ENCODE results near the gene GPD1.
A peak's percentile ranks its signal among the peaks of the same experiment; 100 is the strongest.

The GPD1 gene

GRCh38 chr12:50057000-50057841 is 46.6 kb upstream of the GPD1 start, which contains the start of gene ASIC1:
TSS of gene ASIC1 (plus strand) at chr12:50057596. CDS start at chr12:50058767, 1,171 bp downstream.
- H2AFZ ChIP-seq (ENCODE audit: low read length) = peak within 1 kb of the TSS; percentile 69

GRCh38 chr12:50057896-50058670 is 45.7 kb upstream of the GPD1 start:
- no peaks in the 10 kb centered on the region for H3K79me2 ChIP-seq (ENCODE audit: insufficient read depth, low read length)
- peak overlapping the region; percentile 87 for H3K4me2 ChIP-seq (ENCODE audit: low read depth, low read length, poor library complexity, severe bottlenecking)
- peak overlapping the region; percentile 57 for H3K9ac ChIP-seq (ENCODE audit: low read depth, low read length, poor library complexity, severe bottlenecking)
- H3K9me3 ChIP-seq (ENCODE audit: insufficient read depth, low read depth, low read length) = no peaks in the 10 kb centered on the region
- H3K27me3 ChIP-seq (ENCODE audit: insufficient read depth, low read length, poor library complexity, severe bottlenecking) = no peaks in the 10 kb centered on the region
- TF ChIP-seq EZH2phosphoT487 (IDR thresholded peaks at IDR 0.05; ENCODE audit: borderline replicate concordance) = no peak
- no peak for TF ChIP-seq CTCF (conservative IDR thresholded peaks at IDR 0.05; ENCODE audit: low read length)
- no peaks in the 10 kb centered on the region for H4K20me1 ChIP-seq (ENCODE audit: insufficient read depth, low read length, poor library complexity, severe bottlenecking)
- no peaks in the 10 kb centered on the region for H3K36me3 ChIP-seq (ENCODE audit: insufficient read depth, low read length)
- H2AFZ ChIP-seq (ENCODE audit: low read length) = no peak overlapping the region
- no peaks in the 10 kb centered on the region for H3K9me2 ChIP-seq (replicated peaks; ENCODE audit: low read depth, low read length)
- H3F3A ChIP-seq (ENCODE audit: low read depth) = no peaks in the 10 kb centered on the region
- peaks cover 65% of the 10 kb centered on the region for H3K4me1 ChIP-seq (ENCODE audit: insufficient read depth, low read length, poor library complexity, severe bottlenecking)
- H3K4me3 ChIP-seq (ENCODE audit: low read length, poor library complexity, severe bottlenecking) = peak overlapping the region; percentile 72

More at GRCh38 chr12:50057000-50057841, 46.6 kb upstream of the GPD1 start, which contains the start of gene ASIC1:
- Histone ChIP-seq H3K79me2 (ENCODE audit: insufficient read depth, low read length) (no peaks in the 10 kb centered on the region), H3K36me3 (ENCODE audit: insufficient read depth, low read length) (no peaks in the 10 kb centered on the region), H3K27me3 (ENCODE audit: insufficient read depth, low read length, poor library complexity, severe bottlenecking) (no peaks in the 10 kb centered on the region), H3K4me1 (ENCODE audit: insufficient read depth, low read length, poor library complexity, severe bottlenecking) (peaks cover 56% of the 10 kb centered on the region), H3K4me3 (ENCODE audit: low read length, poor library complexity, severe bottlenecking) (peak within 1 kb of the TSS; percentile 72), H3K9me2 (replicated peaks; ENCODE audit: low read depth, low read length) (no peaks in the 10 kb centered on the region), H3K9ac (ENCODE audit: low read depth, low read length, poor library complexity, severe bottlenecking) (peak within 1 kb of the TSS; percentile 57), H3K4me2 (ENCODE audit: low read depth, low read length, poor library complexity, severe bottlenecking) (peak within 1 kb of the TSS; percentile 87), H4K20me1 (ENCODE audit: insufficient read depth, low read length, poor library complexity, severe bottlenecking) (no peaks in the 10 kb centered on the region), H3K9me3 (ENCODE audit: insufficient read depth, low read depth, low read length) (no peaks in the 10 kb centered on the region), H3F3A (ENCODE audit: low read depth) (no peaks in the 10 kb centered on the region)
- no peak for TF ChIP-seq EZH2phosphoT487 (IDR thresholded peaks at IDR 0.05; ENCODE audit: borderline replicate concordance)
- TF ChIP-seq CTCF (conservative IDR thresholded peaks at IDR 0.05; ENCODE audit: low read length) = no peak

GRCh38 chr12:50058743-50059312 is 45.0 kb upstream of the GPD1 start:
- peak overlapping the region; percentile 72 for H3K4me3 ChIP-seq (ENCODE audit: low read length, poor library complexity, severe bottlenecking)
- peak overlapping the region; percentile 87 for H3K4me2 ChIP-seq (ENCODE audit: low read depth, low read length, poor library complexity, severe bottlenecking)
- no peaks in the 10 kb centered on the region for H3K27me3 ChIP-seq (ENCODE audit: insufficient read depth, low read length, poor library complexity, severe bottlenecking)

More at GRCh38 chr12:50058743-50059312, 45.0 kb upstream of the GPD1 start:
- H3K9me2 ChIP-seq (replicated peaks; ENCODE audit: low read depth, low read length) = no peaks in the 10 kb centered on the region
- no peaks in the 10 kb centered on the region for H3K9me3 ChIP-seq (ENCODE audit: insufficient read depth, low read depth, low read length)
- H4K20me1 ChIP-seq (ENCODE audit: insufficient read depth, low read length, poor library complexity, severe bottlenecking) = no peaks in the 10 kb centered on the region
- H3K36me3 ChIP-seq (ENCODE audit: insufficient read depth, low read length) = no peaks in the 10 kb centered on the region
- no peaks in the 10 kb centered on the region for H3K79me2 ChIP-seq (ENCODE audit: insufficient read depth, low read length)
- H3K9ac ChIP-seq (ENCODE audit: low read depth, low read length, poor library complexity, severe bottlenecking) = peak overlapping the region; percentile 29
- no peak overlapping the region for H2AFZ ChIP-seq (ENCODE audit: low read length)
- TF ChIP-seq CTCF (conservative IDR thresholded peaks at IDR 0.05; ENCODE audit: low read length) (no peak), EZH2phosphoT487 (IDR thresholded peaks at IDR 0.05; ENCODE audit: borderline replicate concordance) (no peak)
- H3F3A ChIP-seq (ENCODE audit: low read depth) = no peaks in the 10 kb centered on the region
- H3K4me1 ChIP-seq (ENCODE audit: insufficient read depth, low read length, poor library complexity, severe bottlenecking) = peaks cover 68% of the 10 kb centered on the region

Data from Loucy (cell line).